ENCODE results near the gene UGT2B28. TPM values are rescaled to one million over a fixed set of nuclear protein-coding genes. Genes with fewer than 3 reads are reported as not detected.
"Not testable (repeated sequence)": the region's sequence is repeated elsewhere in the genome, so short reads cannot be mapped to it uniquely, and the experiment has no call there.

Gene UGT2B28
- total and polyA plus RNA-seq, 4 donors: not detected

DNA sequence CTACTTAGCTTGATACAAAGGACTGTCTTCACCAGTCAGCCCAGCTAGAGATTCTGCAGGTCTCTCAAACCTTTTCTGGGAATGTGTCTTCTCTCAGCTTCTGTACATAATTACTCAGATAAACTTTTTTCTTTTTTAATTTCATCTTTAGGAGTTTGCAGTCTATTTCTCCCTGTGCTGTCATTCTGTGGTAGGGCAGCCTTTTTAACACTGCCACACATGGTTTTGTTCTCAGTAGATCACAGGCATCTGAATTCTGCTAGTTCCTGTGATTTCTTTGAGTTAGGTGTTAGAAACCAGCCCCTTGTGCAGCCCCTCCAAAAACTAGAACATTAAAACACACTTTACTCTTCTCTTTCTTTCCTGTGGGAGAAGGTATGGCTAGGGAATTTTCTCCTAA is 55.2 kb downstream of the UGT2B28 start:
- H3K9me3 ChIP-seq (ENCODE audit: control insufficient read depth, insufficient read depth, low read length); H3K27ac ChIP-seq (ENCODE audit: low read depth, low read length); H3K27me3 ChIP-seq (ENCODE audit: control insufficient read depth, insufficient read depth, low read length); H3K4me3 ChIP-seq (ENCODE audit: low read depth, low read length); H3K4me1 ChIP-seq (ENCODE audit: control insufficient read depth, insufficient read depth, low read length); H3K36me3 ChIP-seq (ENCODE audit: control insufficient read depth, insufficient read depth, low read length); DNase-seq (ENCODE audit: low read depth in 4 of 6, low spot score in 6 of 6): not testable (repeated sequence)

DNA sequence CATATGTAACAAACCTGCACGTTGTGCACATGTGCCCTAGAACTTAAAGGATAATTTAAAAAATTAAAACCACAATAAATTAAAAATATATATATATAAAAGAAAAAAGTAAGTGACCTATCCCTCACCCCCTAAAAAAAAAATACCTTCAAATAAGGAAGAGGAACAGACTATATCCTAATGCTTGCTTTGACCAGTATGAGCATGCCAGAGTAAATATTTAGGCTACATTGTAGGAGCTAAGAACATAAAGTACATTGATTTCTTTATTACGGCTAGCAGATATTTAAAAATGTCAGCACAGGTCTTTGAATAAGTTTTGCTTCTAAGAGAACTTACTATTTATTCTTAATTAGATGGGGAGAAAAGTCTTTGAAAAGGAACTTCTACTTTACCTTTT is 62.8 kb downstream of the UGT2B28 start:
- H3K4me3 ChIP-seq (ENCODE audit: low read depth, low read length): not testable (repeated sequence)
- WGBS (ENCODE audit: insufficient coverage): no CpG with 5 or more reads among the region's 2 CpGs

GRCh38 chr4:69343558-69344420 is 63.5 kb downstream of the UGT2B28 start:
- DNase-seq (ENCODE audit: low read depth in 4 of 6, low spot score in 6 of 6); H3K9me3 ChIP-seq (ENCODE audit: control insufficient read depth, insufficient read depth, low read length); H3K4me1 ChIP-seq (ENCODE audit: control insufficient read depth, insufficient read depth, low read length); H3K36me3 ChIP-seq (ENCODE audit: control insufficient read depth, insufficient read depth, low read length); H3K27ac ChIP-seq (ENCODE audit: low read depth, low read length); H3K4me3 ChIP-seq (ENCODE audit: low read depth, low read length); H3K27me3 ChIP-seq (ENCODE audit: control insufficient read depth, insufficient read depth, low read length): not testable (repeated sequence)
- WGBS (ENCODE audit: insufficient coverage): 70% methylated on average over 2 of the region's 8 CpGs

More for the DNA sequence above, 62.8 kb downstream of the UGT2B28 start:
- not testable (repeated sequence) for H3K27ac ChIP-seq (ENCODE audit: low read depth, low read length); H3K36me3 ChIP-seq (ENCODE audit: control insufficient read depth, insufficient read depth, low read length); DNase-seq (ENCODE audit: low read depth in 4 of 6, low spot score in 6 of 6); H3K27me3 ChIP-seq (ENCODE audit: control insufficient read depth, insufficient read depth, low read length); H3K4me1 ChIP-seq (ENCODE audit: control insufficient read depth, insufficient read depth, low read length); H3K9me3 ChIP-seq (ENCODE audit: control insufficient read depth, insufficient read depth, low read length)

Other genes starting within 250 kb of the UGT2B28 start
- gene UGT2B7, start 184.0 kb upstream of the UGT2B28 start, total RNA-seq: under 1 TPM in 1 of 2 donors, not detected in 1; 0.20 TPM
- under 1 TPM; 0.32 to 0.84 TPM for gene UGT2B7, start 184.0 kb upstream of the UGT2B28 start, polyA plus RNA-seq (ENCODE audit: insufficient read length in 2 of 2)
- under 1 TPM in 1 of 2 donors, not detected in 1; 0.33 TPM for gene UGT2B11, start 65.7 kb upstream of the UGT2B28 start, total RNA-seq
- under 1 TPM in 1 of 2 donors, not detected in 1; 0.30 TPM for gene UGT2B11, start 65.7 kb upstream of the UGT2B28 start, polyA plus RNA-seq (ENCODE audit: insufficient read length in 2 of 2)
- gene UGT2B4, start 215.4 kb downstream of the UGT2B28 start, total RNA-seq: under 1 TPM; 0.06 to 0.50 TPM
- not detected for gene UGT2B4, start 215.4 kb downstream of the UGT2B28 start, polyA plus RNA-seq (ENCODE audit: insufficient read length in 2 of 2)

Data from spinal cord (tissue), 10 donors.